GM19238 (cell line): ENCODE measurements around the gene KLK10.

Experiments
- DNase-seq: peaks from one replicate; pipeline ENCODE4 v3.0.0; 2011; ENCODE audit warnings: low spot score; ENCODE audit not compliant: insufficient read length

Gene KLK10

GRCh38 chr19:51026554-51026831 lies 7.0 kb upstream of the KLK10 start, which contains the start of gene KLK11:
KLK11 (minus strand) TSS chr19:51026616; CDS start chr19:51025631, 985 bp downstream.
- DNase-seq = no peak

- DNase-seq = no peak
Measured at GRCh38 chr19:51025809-51026553, 6.5 kb upstream of the KLK10 start.

GRCh38 chr19:51025401-51025800 lies 5.9 kb upstream of the KLK10 start:
- no peak for DNase-seq

GRCh38 chr19:51024924-51025323 lies 5.4 kb upstream of the KLK10 start:
- no peak for DNase-seq

GRCh38 chr19:51023946-51024345 lies 4.4 kb upstream of the KLK10 start:
- DNase-seq = no peak

- no peak for DNase-seq
Measured at GRCh38 chr19:51022526-51022925, 3.0 kb upstream of the KLK10 start.

- DNase-seq = no peak
Measured at GRCh38 chr19:51020988-51021651, 1.6 kb upstream of the KLK10 start.

- no peak for DNase-seq
Measured at GRCh38 chr19:51018745-51019543, 565 bp downstream of the KLK10 start.

GRCh38 chr19:51016798-51017683 lies 2.5 kb downstream of the KLK10 start:
- DNase-seq = no peak

- DNase-seq = no peak
Measured at GRCh38 chr19:51015691-51016267, 3.7 kb downstream of the KLK10 start.

GRCh38 chr19:51014242-51014641 lies 5.3 kb downstream of the KLK10 start:
- DNase-seq = no peak

GRCh38 chr19:51012661-51013190 lies 6.8 kb downstream of the KLK10 start:
- DNase-seq = no peak

- DNase-seq = no peak
Measured at GRCh38 chr19:51010066-51010795, 9.3 kb downstream of the KLK10 start.

- no peak for DNase-seq
Measured at GRCh38 chr19:51009061-51009891, 10.2 kb downstream of the KLK10 start.

GRCh38 chr19:51007488-51007887 lies 12.0 kb downstream of the KLK10 start:
- DNase-seq = no peak

GRCh38 chr19:51006406-51006805 lies 13.1 kb downstream of the KLK10 start:
- DNase-seq = no peak

GRCh38 chr19:51005248-51005647 lies 14.3 kb downstream of the KLK10 start:
- DNase-seq = no peak

- no peak for DNase-seq
Measured at GRCh38 chr19:51003316-51003715, 16.2 kb downstream of the KLK10 start.
